Measurements from ENCODE around the gene CCM2L.
"Not testable (repeated sequence)": the region's sequence is repeated elsewhere in the genome, so short reads cannot be mapped to it uniquely, and the experiment has no call there.

Gene CCM2L

DNA sequence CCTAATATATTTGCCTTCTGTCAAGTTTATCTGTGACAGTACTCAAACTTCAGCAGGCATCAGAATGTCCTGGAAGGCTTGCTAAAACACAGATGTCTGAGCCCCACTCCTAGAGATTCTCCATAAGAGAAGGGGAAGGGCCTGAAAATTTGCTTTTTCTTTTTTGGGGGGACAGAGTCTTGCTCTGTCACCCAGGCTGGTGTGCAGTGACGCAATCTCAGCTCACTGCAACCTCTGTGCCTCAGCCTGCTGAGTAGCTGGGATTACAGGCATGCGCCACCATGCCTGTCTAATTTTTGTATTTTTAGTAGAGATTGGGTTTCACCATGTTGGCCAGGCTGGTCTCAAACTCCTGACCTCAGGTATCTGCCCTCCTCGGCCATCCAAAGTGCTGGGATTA, 23.5 kb downstream of the CCM2L start:
- not testable (repeated sequence) for H3K4me3 ChIP-seq (ENCODE audit: low read depth, low read length); H3K9me3 ChIP-seq (ENCODE audit: control insufficient read depth, insufficient read depth, low read length); H3K36me3 ChIP-seq (ENCODE audit: control insufficient read depth, insufficient read depth, low read length); H3K4me1 ChIP-seq (ENCODE audit: control insufficient read depth, insufficient read depth, low read length); H3K27me3 ChIP-seq (ENCODE audit: control insufficient read depth, insufficient read depth, low read length); H3K9ac ChIP-seq (ENCODE audit: low read depth, low read length)

DNA sequence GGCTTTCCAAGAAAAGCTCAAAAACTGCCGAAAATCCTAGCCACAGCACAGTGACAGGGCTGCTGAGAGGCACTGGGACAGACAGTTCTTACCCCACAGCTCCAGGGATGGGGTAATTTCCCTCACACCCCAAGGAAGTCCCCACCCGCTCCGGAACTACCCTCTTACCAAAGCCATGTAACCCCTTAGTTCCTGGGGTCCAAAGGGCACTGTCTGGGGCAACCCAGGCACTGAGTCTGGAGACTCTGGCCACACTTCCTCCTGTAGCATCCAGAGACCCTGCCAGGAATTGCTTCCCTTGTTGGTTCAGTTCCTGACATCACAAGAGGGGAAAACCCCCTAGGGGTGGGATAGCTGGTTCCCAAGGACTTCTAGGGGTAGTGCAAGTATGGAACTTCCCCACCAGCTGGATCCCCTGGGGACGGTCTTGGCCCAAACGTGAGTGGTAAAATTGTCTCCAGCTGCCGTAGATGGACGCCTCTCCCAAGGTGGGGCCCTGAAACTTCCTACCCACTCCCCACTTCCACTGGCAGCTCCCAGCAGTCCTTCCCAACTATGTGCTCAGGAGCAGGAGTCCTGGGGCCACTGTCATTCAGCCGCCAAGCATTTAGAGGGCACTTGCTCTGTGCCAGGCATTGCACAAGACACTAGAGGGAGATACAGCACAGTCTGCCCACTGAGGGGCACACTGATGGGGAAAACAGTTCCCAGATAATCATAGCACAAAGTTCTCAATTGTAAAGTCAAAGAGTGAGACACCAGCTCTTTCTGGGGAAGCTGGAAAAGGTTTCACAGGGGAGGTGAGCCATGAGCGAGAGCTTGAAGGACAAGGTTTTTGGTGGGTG, 24.6 kb downstream of the CCM2L start:
- peaks cover under 1% of the 10 kb centered on the region for H3K4me1 ChIP-seq (ENCODE audit: control insufficient read depth, insufficient read depth, low read length)
- peaks cover 6% of the 10 kb centered on the region for H3K27me3 ChIP-seq (ENCODE audit: control insufficient read depth, insufficient read depth, low read length)
- H3K9me3 ChIP-seq (ENCODE audit: control insufficient read depth, insufficient read depth, low read length) = no peaks in the 10 kb centered on the region
- H3K36me3 ChIP-seq (ENCODE audit: control insufficient read depth, insufficient read depth, low read length) = no peaks in the 10 kb centered on the region
- no peak overlapping the region for H3K9ac ChIP-seq (ENCODE audit: low read depth, low read length)
- H3K4me3 ChIP-seq (ENCODE audit: low read depth, low read length) = no peak overlapping the region

- Histone ChIP-seq H3K27me3 (ENCODE audit: control insufficient read depth, insufficient read depth, low read length) (peaks cover 2% of the 10 kb centered on the region), H3K4me1 (ENCODE audit: control insufficient read depth, insufficient read depth, low read length) (peaks cover 6% of the 10 kb centered on the region), H3K9me3 (ENCODE audit: control insufficient read depth, insufficient read depth, low read length) (no peaks in the 10 kb centered on the region), H3K4me3 (ENCODE audit: low read depth, low read length) (no peak overlapping the region), H3K36me3 (ENCODE audit: control insufficient read depth, insufficient read depth, low read length) (no peaks in the 10 kb centered on the region), H3K9ac (ENCODE audit: low read depth, low read length) (no peak overlapping the region)
Observed at GRCh38 chr20:32035426-32035779, 25.2 kb downstream of the CCM2L start.

- Histone ChIP-seq H3K4me3 (ENCODE audit: low read depth, low read length) (no peak overlapping the region), H3K4me1 (ENCODE audit: control insufficient read depth, insufficient read depth, low read length) (peaks cover 10% of the 10 kb centered on the region), H3K27me3 (ENCODE audit: control insufficient read depth, insufficient read depth, low read length) (no peaks in the 10 kb centered on the region)
Observed at GRCh38 chr20:32036252-32036651, 26.0 kb downstream of the CCM2L start.

GRCh38 chr20:32036716-32037485, 26.7 kb downstream of the CCM2L start:
- Histone ChIP-seq H3K4me3 (ENCODE audit: low read depth, low read length) (no peak overlapping the region), H3K9ac (ENCODE audit: low read depth, low read length) (no peak overlapping the region), H3K36me3 (ENCODE audit: control insufficient read depth, insufficient read depth, low read length) (no peaks in the 10 kb centered on the region), H3K9me3 (ENCODE audit: control insufficient read depth, insufficient read depth, low read length) (no peaks in the 10 kb centered on the region), H3K4me1 (ENCODE audit: control insufficient read depth, insufficient read depth, low read length) (peaks cover 17% of the 10 kb centered on the region), H3K27me3 (ENCODE audit: control insufficient read depth, insufficient read depth, low read length) (no peaks in the 10 kb centered on the region)

More at GRCh38 chr20:32036252-32036651, 26.0 kb downstream of the CCM2L start:
- no peaks in the 10 kb centered on the region for H3K9me3 ChIP-seq (ENCODE audit: control insufficient read depth, insufficient read depth, low read length)
- H3K36me3 ChIP-seq (ENCODE audit: control insufficient read depth, insufficient read depth, low read length) = no peaks in the 10 kb centered on the region
- H3K9ac ChIP-seq (ENCODE audit: low read depth, low read length) = no peak overlapping the region

DNA sequence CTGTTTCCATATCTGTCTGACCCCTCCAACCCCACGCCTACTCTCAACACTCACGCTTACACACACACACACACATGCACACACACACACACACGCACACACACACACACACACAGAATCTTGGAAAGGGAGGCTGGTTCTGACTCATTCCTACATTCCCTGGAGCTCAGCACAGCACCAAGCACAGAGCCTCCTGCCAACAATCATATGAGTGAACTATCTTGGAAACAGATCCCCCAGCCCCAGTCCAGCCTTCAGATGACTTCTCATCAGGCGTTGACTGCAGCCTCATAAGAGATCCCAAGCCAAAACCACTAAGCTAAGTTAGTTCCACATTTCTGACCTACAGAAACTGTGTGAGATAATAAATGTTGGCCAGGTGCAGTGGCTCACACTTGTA, 27.7 kb downstream of the CCM2L start:
- no peaks in the 10 kb centered on the region for H3K9me3 ChIP-seq (ENCODE audit: control insufficient read depth, insufficient read depth, low read length)
- no peak overlapping the region for H3K4me3 ChIP-seq (ENCODE audit: low read depth, low read length)
- peaks cover 17% of the 10 kb centered on the region for H3K4me1 ChIP-seq (ENCODE audit: control insufficient read depth, insufficient read depth, low read length)
- H3K27me3 ChIP-seq (ENCODE audit: control insufficient read depth, insufficient read depth, low read length) = no peaks in the 10 kb centered on the region
- H3K36me3 ChIP-seq (ENCODE audit: control insufficient read depth, insufficient read depth, low read length) = no peaks in the 10 kb centered on the region
- H3K9ac ChIP-seq (ENCODE audit: low read depth, low read length) = no peak overlapping the region

- no peak overlapping the region for H3K9ac ChIP-seq (ENCODE audit: low read depth, low read length)
- no peaks in the 10 kb centered on the region for H3K9me3 ChIP-seq (ENCODE audit: control insufficient read depth, insufficient read depth, low read length)
- peaks cover 17% of the 10 kb centered on the region for H3K4me1 ChIP-seq (ENCODE audit: control insufficient read depth, insufficient read depth, low read length)
- no peaks in the 10 kb centered on the region for H3K36me3 ChIP-seq (ENCODE audit: control insufficient read depth, insufficient read depth, low read length)
- no peak overlapping the region for H3K4me3 ChIP-seq (ENCODE audit: low read depth, low read length)
- H3K27me3 ChIP-seq (ENCODE audit: control insufficient read depth, insufficient read depth, low read length) = no peaks in the 10 kb centered on the region
Observed at GRCh38 chr20:32040142-32040953, 30.1 kb downstream of the CCM2L start.

- Histone ChIP-seq H3K4me1 (ENCODE audit: control insufficient read depth, insufficient read depth, low read length) (peaks cover 9% of the 10 kb centered on the region), H3K27me3 (ENCODE audit: control insufficient read depth, insufficient read depth, low read length) (peaks cover 20% of the 10 kb centered on the region)
Observed at GRCh38 chr20:32045999-32046398, 35.8 kb downstream of the CCM2L start.

GRCh38 chr20:32050324-32050841, 40.1 kb downstream of the CCM2L start:
- no peaks in the 10 kb centered on the region for H3K36me3 ChIP-seq (ENCODE audit: control insufficient read depth, insufficient read depth, low read length)
- H3K9me3 ChIP-seq (ENCODE audit: control insufficient read depth, insufficient read depth, low read length) = no peaks in the 10 kb centered on the region
- peaks cover 2% of the 10 kb centered on the region for H3K4me1 ChIP-seq (ENCODE audit: control insufficient read depth, insufficient read depth, low read length)
- peaks cover 33% of the 10 kb centered on the region for H3K27me3 ChIP-seq (ENCODE audit: control insufficient read depth, insufficient read depth, low read length)
- H3K4me3 ChIP-seq (ENCODE audit: low read depth, low read length) = no peak overlapping the region
- no peak overlapping the region for H3K9ac ChIP-seq (ENCODE audit: low read depth, low read length)

More at GRCh38 chr20:32045999-32046398, 35.8 kb downstream of the CCM2L start:
- Histone ChIP-seq H3K36me3 (ENCODE audit: control insufficient read depth, insufficient read depth, low read length) (no peaks in the 10 kb centered on the region), H3K4me3 (ENCODE audit: low read depth, low read length) (no peak overlapping the region), H3K9ac (ENCODE audit: low read depth, low read length) (no peak overlapping the region), H3K9me3 (ENCODE audit: control insufficient read depth, insufficient read depth, low read length) (no peaks in the 10 kb centered on the region)

- Histone ChIP-seq H3K4me3 (ENCODE audit: low read depth, low read length) (peak overlapping the region; percentile 64), H3K9me3 (ENCODE audit: control insufficient read depth, insufficient read depth, low read length) (no peaks in the 10 kb centered on the region), H3K36me3 (ENCODE audit: control insufficient read depth, insufficient read depth, low read length) (no peaks in the 10 kb centered on the region), H3K4me1 (ENCODE audit: control insufficient read depth, insufficient read depth, low read length) (peaks cover 2% of the 10 kb centered on the region), H3K9ac (ENCODE audit: low read depth, low read length) (no peak overlapping the region), H3K27me3 (ENCODE audit: control insufficient read depth, insufficient read depth, low read length) (peaks cover 33% of the 10 kb centered on the region)
Observed at GRCh38 chr20:32050851-32051556, 40.8 kb downstream of the CCM2L start.

- peaks cover 33% of the 10 kb centered on the region for H3K27me3 ChIP-seq (ENCODE audit: control insufficient read depth, insufficient read depth, low read length)
- H3K4me3 ChIP-seq (ENCODE audit: low read depth, low read length) = peak overlapping the region; percentile 64
- peaks cover 2% of the 10 kb centered on the region for H3K4me1 ChIP-seq (ENCODE audit: control insufficient read depth, insufficient read depth, low read length)
- no peaks in the 10 kb centered on the region for H3K36me3 ChIP-seq (ENCODE audit: control insufficient read depth, insufficient read depth, low read length)
- no peaks in the 10 kb centered on the region for H3K9me3 ChIP-seq (ENCODE audit: control insufficient read depth, insufficient read depth, low read length)
- no peak overlapping the region for H3K9ac ChIP-seq (ENCODE audit: low read depth, low read length)
Observed at GRCh38 chr20:32051720-32052089, 41.5 kb downstream of the CCM2L start.
